ENCODE results near the gene SPINK1.
"Not testable (repeated sequence)": the region's sequence is repeated elsewhere in the genome, so short reads cannot be mapped to it uniquely, and the experiment has no call there.

Gene SPINK1

GRCh38 chr5:147831465-147831864 lies at the start of gene SPINK1:
TSS of gene SPINK1 (minus strand) at chr5:147831671. CDS start at chr5:147831577, 94 bp downstream.
- DNase-seq (ENCODE audit: low read depth in 1 of 2, low spot score in 1 of 2) = no peak
- in situ Hi-C loops (cut with HindIII; ENCODE audit: low pct_unique_long_range_greater_than_20kb, low sequenced_read_pairs) = no loop called here
- no peak for TF ChIP-seq JUND (IDR thresholded peaks at IDR 0.05; ENCODE audit: low read depth)

- in situ Hi-C loops (cut with HindIII; ENCODE audit: low pct_unique_long_range_greater_than_20kb, low sequenced_read_pairs) = no loop called here
- DNase-seq (ENCODE audit: low read depth in 1 of 2, low spot score in 1 of 2) = no peak
- no peak for TF ChIP-seq JUND (IDR thresholded peaks at IDR 0.05; ENCODE audit: low read depth)
Measured at GRCh38 chr5:147880487-147880886, 49.0 kb upstream of the SPINK1 start.

- TF ChIP-seq JUND (IDR thresholded peaks at IDR 0.05; ENCODE audit: low read depth) = no peak
- in situ Hi-C loops (cut with HindIII; ENCODE audit: low pct_unique_long_range_greater_than_20kb, low sequenced_read_pairs) = no loop called here
- no peak for DNase-seq (ENCODE audit: low read depth in 1 of 2, low spot score in 1 of 2)
Measured at GRCh38 chr5:147879784-147880183, 48.3 kb upstream of the SPINK1 start.

- TF ChIP-seq JUND (IDR thresholded peaks at IDR 0.05; ENCODE audit: low read depth) = no peak
- in situ Hi-C loops (cut with HindIII; ENCODE audit: low pct_unique_long_range_greater_than_20kb, low sequenced_read_pairs) = no loop called here
- DNase-seq (ENCODE audit: low read depth in 1 of 2, low spot score in 1 of 2) = no peak
Measured at GRCh38 chr5:147878066-147878759, 46.7 kb upstream of the SPINK1 start, which contains the start of gene SCGB3A2. TSS of gene SCGB3A2 (plus strand) at chr5:147878711. CDS start at chr5:147878804, 93 bp downstream.

GRCh38 chr5:147876626-147877025 lies 45.2 kb upstream of the SPINK1 start:
- in situ Hi-C loops (cut with HindIII; ENCODE audit: low pct_unique_long_range_greater_than_20kb, low sequenced_read_pairs) = no loop called here
- no peak for DNase-seq (ENCODE audit: low read depth in 1 of 2, low spot score in 1 of 2)
- no peak for TF ChIP-seq JUND (IDR thresholded peaks at IDR 0.05; ENCODE audit: low read depth)

GRCh38 chr5:147876141-147876540 lies 44.7 kb upstream of the SPINK1 start:
- TF ChIP-seq JUND (IDR thresholded peaks at IDR 0.05; ENCODE audit: low read depth) = no peak
- in situ Hi-C loops (cut with HindIII; ENCODE audit: low pct_unique_long_range_greater_than_20kb, low sequenced_read_pairs) = no loop called here
- DNase-seq (ENCODE audit: low read depth in 1 of 2, low spot score in 1 of 2) = no peak

- in situ Hi-C loops (cut with HindIII; ENCODE audit: low pct_unique_long_range_greater_than_20kb, low sequenced_read_pairs) = no loop called here
- no peak for TF ChIP-seq JUND (IDR thresholded peaks at IDR 0.05; ENCODE audit: low read depth)
- DNase-seq (ENCODE audit: low read depth in 1 of 2, low spot score in 1 of 2) = no peak
Measured at GRCh38 chr5:147874910-147875367, 43.5 kb upstream of the SPINK1 start.

- DNase-seq (ENCODE audit: low read depth in 1 of 2, low spot score in 1 of 2); in situ Hi-C loops (cut with HindIII; ENCODE audit: low pct_unique_long_range_greater_than_20kb, low sequenced_read_pairs): not testable (repeated sequence)
Measured at GRCh38 chr5:147874118-147874875, 42.8 kb upstream of the SPINK1 start.

GRCh38 chr5:147872744-147873435 lies 41.4 kb upstream of the SPINK1 start:
- in situ Hi-C loops (cut with HindIII; ENCODE audit: low pct_unique_long_range_greater_than_20kb, low sequenced_read_pairs); DNase-seq (ENCODE audit: low read depth in 1 of 2, low spot score in 1 of 2): not testable (repeated sequence)

GRCh38 chr5:147871980-147872549 lies 40.6 kb upstream of the SPINK1 start:
- in situ Hi-C loops (cut with HindIII; ENCODE audit: low pct_unique_long_range_greater_than_20kb, low sequenced_read_pairs); DNase-seq (ENCODE audit: low read depth in 1 of 2, low spot score in 1 of 2): not testable (repeated sequence)

- in situ Hi-C loops (cut with HindIII; ENCODE audit: low pct_unique_long_range_greater_than_20kb, low sequenced_read_pairs); DNase-seq (ENCODE audit: low read depth in 1 of 2, low spot score in 1 of 2): not testable (repeated sequence)
Measured at GRCh38 chr5:147869892-147870291, 38.4 kb upstream of the SPINK1 start.

- in situ Hi-C loops (cut with HindIII; ENCODE audit: low pct_unique_long_range_greater_than_20kb, low sequenced_read_pairs) = no loop called here
- no peak for TF ChIP-seq JUND (IDR thresholded peaks at IDR 0.05; ENCODE audit: low read depth)
- no peak for DNase-seq (ENCODE audit: low read depth in 1 of 2, low spot score in 1 of 2)
Measured at GRCh38 chr5:147869112-147869511, 37.6 kb upstream of the SPINK1 start.
